GM12872 (cell line): ENCODE data around the gene UQCR10.

Experiments
- TF ChIP-seq, protein P1 (sequence below): IDR thresholded peaks from 3 replicates; pipeline ENCODE4 v1.5.1; 2011; ENCODE audit warnings: low read depth, mild to moderate bottlenecking, low read length, moderate library complexity; ENCODE audit not compliant: insufficient read depth

The UQCR10 gene

DNA sequence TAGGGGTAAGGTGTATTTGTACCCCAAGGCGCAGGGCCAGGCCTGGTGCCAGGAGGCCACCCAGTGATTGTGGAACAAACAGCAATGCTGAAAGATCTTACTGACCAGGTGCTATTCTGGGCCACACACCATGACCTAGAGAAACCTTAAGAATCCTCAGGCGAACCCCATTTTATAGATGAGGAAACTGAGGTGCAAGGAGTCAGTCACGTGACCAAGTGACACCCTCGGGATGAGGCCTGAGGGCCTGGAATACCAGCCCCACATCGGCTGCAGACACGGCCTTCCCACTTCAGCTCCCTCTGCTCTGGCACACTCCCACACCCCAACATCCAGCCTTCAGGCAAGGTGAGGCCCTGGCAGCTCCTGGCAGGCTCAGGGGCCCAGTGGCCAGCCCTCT, 34.3 kb upstream of the UQCR10 start:
- TF ChIP-seq, protein P1, sequence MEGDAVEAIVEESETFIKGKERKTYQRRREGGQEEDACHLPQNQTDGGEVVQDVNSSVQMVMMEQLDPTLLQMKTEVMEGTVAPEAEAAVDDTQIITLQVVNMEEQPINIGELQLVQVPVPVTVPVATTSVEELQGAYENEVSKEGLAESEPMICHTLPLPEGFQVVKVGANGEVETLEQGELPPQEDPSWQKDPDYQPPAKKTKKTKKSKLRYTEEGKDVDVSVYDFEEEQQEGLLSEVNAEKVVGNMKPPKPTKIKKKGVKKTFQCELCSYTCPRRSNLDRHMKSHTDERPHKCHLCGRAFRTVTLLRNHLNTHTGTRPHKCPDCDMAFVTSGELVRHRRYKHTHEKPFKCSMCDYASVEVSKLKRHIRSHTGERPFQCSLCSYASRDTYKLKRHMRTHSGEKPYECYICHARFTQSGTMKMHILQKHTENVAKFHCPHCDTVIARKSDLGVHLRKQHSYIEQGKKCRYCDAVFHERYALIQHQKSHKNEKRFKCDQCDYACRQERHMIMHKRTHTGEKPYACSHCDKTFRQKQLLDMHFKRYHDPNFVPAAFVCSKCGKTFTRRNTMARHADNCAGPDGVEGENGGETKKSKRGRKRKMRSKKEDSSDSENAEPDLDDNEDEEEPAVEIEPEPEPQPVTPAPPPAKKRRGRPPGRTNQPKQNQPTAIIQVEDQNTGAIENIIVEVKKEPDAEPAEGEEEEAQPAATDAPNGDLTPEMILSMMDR, result no peak

DNA sequence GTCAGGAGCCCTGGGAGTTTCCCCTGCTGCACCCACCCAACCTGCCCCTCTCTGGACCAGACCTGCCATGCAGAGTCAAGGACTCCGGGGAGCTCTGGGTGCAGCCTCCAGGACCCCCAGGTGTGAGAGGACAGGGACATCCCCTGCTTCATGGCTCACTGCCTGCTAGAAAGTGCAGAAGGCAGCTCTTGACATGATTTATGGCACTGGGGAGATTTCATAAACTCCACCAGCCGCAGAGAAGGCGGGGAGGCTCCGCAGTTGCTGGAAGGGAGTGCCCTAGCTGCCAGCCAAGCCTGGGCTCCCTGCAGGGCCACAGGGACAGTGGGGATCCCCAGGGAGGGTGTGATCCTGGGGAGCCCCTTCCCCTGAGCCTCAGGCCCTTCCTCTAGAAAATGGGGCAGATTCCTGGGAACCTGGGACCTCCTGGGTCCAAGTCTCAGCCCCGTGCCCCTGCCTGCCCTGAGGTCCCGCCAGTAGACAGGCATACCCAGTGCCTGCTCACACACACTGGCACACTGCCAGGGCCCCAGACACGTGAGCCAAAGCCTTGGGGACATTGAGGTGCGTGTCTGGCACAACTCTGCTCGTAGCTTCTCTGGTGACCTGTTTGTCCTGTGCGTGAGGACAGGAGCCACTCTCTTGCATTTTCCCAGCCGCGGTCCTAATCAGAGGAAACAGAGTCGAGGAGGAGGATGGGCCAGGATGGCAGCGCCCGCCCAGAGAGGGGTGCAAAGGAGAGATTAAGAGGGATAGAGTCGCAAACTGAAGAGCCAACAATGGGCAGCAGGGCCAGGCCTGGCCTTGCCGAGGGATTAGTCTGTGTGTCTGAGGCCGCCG, 33.6 kb upstream of the UQCR10 start:
- TF ChIP-seq, protein P1, result no peak

DNA sequence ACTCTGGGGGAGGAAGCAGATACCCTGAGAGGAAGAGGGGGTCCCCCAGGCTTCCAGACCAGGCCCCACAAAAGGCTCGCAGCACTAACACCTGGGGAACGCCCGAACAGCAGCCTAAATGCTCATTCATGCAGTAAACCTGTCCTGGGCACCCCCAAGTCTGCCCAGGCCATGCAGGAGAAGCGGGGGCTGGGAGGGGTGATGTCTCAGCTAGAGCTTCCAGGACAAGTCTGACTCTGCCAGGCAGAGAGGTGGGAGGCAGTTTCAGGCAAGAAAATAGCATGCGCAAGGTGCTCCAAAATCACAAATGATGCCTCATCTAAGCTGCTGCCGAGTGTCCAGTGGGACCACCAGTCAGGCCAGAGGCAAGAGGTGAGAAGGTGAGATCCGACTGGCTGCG, 32.8 kb upstream of the UQCR10 start:
- TF ChIP-seq, protein P1, result no peak

DNA sequence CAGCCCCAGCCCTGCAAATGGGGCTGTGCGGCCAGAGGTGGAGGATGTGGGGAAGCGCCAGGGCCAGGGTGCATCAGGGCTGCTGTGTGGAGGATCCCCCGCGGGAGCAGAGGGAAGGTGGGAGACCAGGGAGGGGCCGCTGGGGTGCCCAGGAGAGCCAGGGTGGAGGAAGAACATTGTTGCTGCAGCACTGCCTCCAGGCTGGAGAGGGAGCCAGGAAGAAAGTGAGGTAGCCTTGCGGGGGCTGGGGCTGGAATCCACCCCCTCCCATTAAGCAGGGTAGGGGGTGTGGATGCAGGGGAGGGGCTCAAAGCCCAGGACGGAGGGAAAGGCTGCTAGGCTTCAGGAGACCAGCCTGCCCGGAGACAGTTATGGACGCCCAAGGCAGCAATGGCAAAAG, 32.3 kb upstream of the UQCR10 start:
- TF ChIP-seq, protein P1, result no peak

DNA sequence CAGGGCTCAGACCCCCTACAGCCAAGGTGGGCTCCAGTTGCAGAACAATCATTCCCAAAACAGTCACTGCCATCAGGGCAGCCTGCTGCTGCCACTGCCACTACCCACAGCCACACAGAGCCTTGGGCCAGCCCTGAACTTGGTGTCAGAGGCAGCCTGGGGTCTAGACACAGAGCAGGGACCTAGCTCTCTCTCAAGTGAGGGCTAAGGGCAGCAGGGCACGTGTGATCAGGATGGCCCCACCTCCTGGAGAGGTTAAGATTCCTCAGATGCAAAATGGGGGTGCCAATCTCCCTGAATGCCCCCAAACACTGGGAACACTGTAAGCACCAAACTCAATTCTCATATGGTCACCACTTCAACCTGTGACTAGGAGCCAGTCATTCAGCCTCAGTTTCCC, 31.8 kb upstream of the UQCR10 start:
- TF ChIP-seq, protein P1, result no peak

DNA sequence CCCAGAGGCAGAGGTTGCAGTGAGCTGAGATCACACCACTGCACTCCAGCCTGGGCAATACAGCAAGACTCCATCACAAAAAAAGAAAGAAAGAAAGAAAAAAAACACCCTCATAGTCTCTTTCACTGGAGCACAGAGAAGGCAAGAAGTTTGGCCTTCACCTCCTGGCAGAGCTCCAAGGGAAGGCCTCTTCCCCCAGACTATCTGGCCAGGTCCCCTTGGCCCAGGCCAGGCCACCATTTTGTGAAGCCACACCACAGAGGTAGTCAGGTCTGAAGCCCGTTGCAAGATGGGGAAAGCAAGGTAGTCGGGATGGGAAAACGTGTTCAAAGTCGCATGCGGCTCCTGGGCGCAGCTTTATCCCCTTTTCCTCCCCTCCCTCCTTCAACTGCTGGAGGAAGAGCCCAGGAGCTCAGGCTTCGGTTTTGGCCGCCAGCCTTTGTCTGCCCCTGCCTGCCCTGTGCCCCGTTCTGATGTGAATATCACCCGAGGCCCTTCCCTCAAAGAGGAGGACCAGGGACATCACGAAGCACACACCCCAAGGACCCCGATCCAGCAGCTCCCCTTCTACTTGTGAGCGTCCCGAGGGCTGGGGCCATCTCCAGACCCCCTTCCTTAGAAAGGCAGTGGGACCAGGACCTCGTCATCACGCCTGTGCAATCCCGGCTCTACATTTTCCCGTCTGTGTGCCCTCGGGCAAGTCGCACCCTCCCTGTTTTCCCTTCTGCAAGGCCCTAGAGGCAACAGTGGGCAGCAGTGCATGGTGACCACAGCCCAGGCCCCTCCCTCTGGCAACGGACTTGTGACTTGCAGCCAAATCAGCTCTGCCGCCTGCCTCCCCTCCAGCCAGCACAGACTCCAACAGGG, 29.7 kb upstream of the UQCR10 start:
- TF ChIP-seq, protein P1, result no peak

DNA sequence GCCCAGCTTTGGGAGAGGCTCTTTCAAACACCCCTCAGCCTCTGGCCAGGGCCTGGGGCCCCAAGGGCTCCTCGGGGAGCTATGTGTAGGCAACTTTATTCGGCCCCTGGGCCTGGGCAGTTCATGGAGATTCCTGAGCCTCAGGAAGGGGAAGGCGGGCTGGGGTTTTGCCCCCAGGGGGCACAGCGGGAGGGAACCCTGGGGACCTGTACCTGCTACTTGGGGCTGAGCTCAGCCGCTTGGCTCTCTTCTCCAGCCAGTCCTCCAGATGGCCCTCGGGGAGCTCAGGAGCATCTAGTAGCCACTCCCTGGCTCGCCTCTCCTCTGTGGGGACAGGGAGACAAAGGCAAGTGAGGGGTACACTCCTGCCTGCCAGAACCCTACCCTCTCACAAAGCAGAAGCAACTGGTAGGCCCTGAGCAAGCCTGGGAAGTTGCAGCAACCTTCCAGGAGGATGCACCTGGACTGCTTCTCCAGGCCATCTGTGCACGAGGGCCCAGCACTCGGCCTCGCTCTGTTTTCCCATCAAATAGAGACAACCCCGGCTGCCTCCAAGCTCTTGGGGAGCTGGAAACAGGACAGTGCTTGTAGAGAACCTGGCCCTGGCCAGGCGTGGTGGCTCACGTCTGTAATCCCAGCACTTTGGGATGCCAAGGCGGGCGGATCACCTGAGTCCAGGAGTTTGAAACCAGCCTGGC, 28.9 kb upstream of the UQCR10 start:
- TF ChIP-seq, protein P1, result no peak
